SU-DHL-6 (cell line): Measurements from ENCODE around the gene AFAP1.

Experiments
- CTCF ChIP-seq: fragments of 200-600 bp; sonication (generic); IDR thresholded peaks from one replicate; pipeline ENCODE4 v1.5.1; 2017; ENCODE audit warnings: antibody characterized with exemption, mild to moderate bottlenecking, low read length, moderate library complexity; ENCODE audit not compliant: insufficient read depth, poor library complexity, severe bottlenecking
- EZH2phosphoT487 ChIP-seq: fragments of 200-600 bp; sonication (generic), shearing (Covaris generic); conservative IDR thresholded peaks from 2 replicates; pipeline ENCODE4 v1.6.1; 2018; ENCODE audit warnings: mild to moderate bottlenecking, antibody characterized with exemption, low read length, moderate library complexity, mixed read lengths

- TF ChIP-seq CTCF (no peak), EZH2phosphoT487 (no peak)
Measured at GRCh38 chr4:7857993-7858392, 81.7 kb downstream of the AFAP1 start.
